ENCODE data around the gene ZNF765.
"Not testable (repeated sequence)": the region's sequence is repeated elsewhere in the genome, so short reads cannot be mapped to it uniquely, and the experiment has no call there.

Gene ZNF765

GRCh38 chr19:53422551-53422950 lies 27.6 kb downstream of the ZNF765 start:
- H3K4me3 ChIP-seq (ENCODE audit: low read depth, low read length): no peak overlapping the region
- H3K36me3 ChIP-seq (ENCODE audit: control insufficient read depth in 2 of 2, insufficient read depth in 1 of 2, low read length in 2 of 2): no peaks in the 10 kb centered on the region
- POLR2A ChIA-PET: no interaction called here
- H3K9me3 ChIP-seq (ENCODE audit: control insufficient read depth, insufficient read depth, low read depth, low read length): no peaks in the 10 kb centered on the region; the same call in 1 of the 2 replicates
- H3K4me1 ChIP-seq (ENCODE audit: control insufficient read depth, insufficient read depth, low read length): no peaks in the 10 kb centered on the region
- CTCF ChIA-PET: interaction anchor here (0.6 kb wide), 1 partner anchor 1335 kb away, joined by 3 read pairs; no protein-coding TSS in a partner anchor
- no peak for TF ChIP-seq ZNF501 (tag by site-specific recombination; IDR thresholded peaks at IDR 0.05)
- no peak for TF ChIP-seq ZNF174 (tag by site-specific recombination; IDR thresholded peaks at IDR 0.05)
- H3K27ac ChIP-seq (ENCODE audit: extremely low read depth, low read depth, low read length): no peak overlapping the region

- H3K4me3 ChIP-seq (ENCODE audit: low read depth, low read length); H3K27ac ChIP-seq (ENCODE audit: extremely low read depth, low read depth, low read length); H3K36me3 ChIP-seq (ENCODE audit: control insufficient read depth in 2 of 2, insufficient read depth in 1 of 2, low read length in 2 of 2); POLR2A ChIA-PET; H3K9me3 ChIP-seq (ENCODE audit: control insufficient read depth, insufficient read depth, low read depth, low read length); H3K4me1 ChIP-seq (ENCODE audit: control insufficient read depth, insufficient read depth, low read length): not testable (repeated sequence)
- CTCF ChIA-PET: interaction anchor here (0.8 kb wide), 1 partner anchor 48 kb away, joined by 4 read pairs; no protein-coding TSS in a partner anchor
Measured at GRCh38 chr19:53423074-53423473, 28.1 kb downstream of the ZNF765 start.

GRCh38 chr19:53423680-53424079 lies 28.7 kb downstream of the ZNF765 start:
- H3K27ac ChIP-seq (ENCODE audit: extremely low read depth, low read depth, low read length); H3K4me1 ChIP-seq (ENCODE audit: control insufficient read depth, insufficient read depth, low read length); POLR2A ChIA-PET: not testable (repeated sequence)

GRCh38 chr19:53424968-53425597 lies 30.1 kb downstream of the ZNF765 start:
- TF ChIP-seq ZNF302 (tag by site-specific recombination; IDR thresholded peaks at IDR 0.05; ENCODE audit: low read depth) (no peak), PATZ1 (tag by site-specific recombination; IDR thresholded peaks at IDR 0.05) (no peak), ZNF792 (tag by site-specific recombination; IDR thresholded peaks at IDR 0.05) (no peak), ZNF629 (tag by site-specific recombination; IDR thresholded peaks at IDR 0.05) (no peak), ZNF155 (tag by site-specific recombination; IDR thresholded peaks at IDR 0.05) (no peak), TRIM28 (IDR thresholded peaks at IDR 0.05; ENCODE audit: borderline replicate concordance, low read length) (no peak), SCRT2 (tag by site-specific recombination; IDR thresholded peaks at IDR 0.05) (peak; percentile 17; the same call in 1 of the 2 replicates), ZBTB7A (tag by site-specific recombination; IDR thresholded peaks at IDR 0.05; ENCODE audit: low read depth) (no peak), ZNF530 (tag by site-specific recombination; IDR thresholded peaks at IDR 0.05; ENCODE audit: low read depth) (no peak), ZNF654 (tag by site-specific recombination; IDR thresholded peaks at IDR 0.05; ENCODE audit: low read depth) (peak; percentile 57), ZSCAN4 (tag by site-specific recombination; IDR thresholded peaks at IDR 0.05) (no peak), ZNF184 (tag by site-specific recombination; IDR thresholded peaks at IDR 0.05) (no peak), HIC1 (tag by site-specific recombination; IDR thresholded peaks at IDR 0.05) (no peak), ZNF544 (tag by site-specific recombination; IDR thresholded peaks at IDR 0.05) (no peak), ZNF362 (tag by site-specific recombination; IDR thresholded peaks at IDR 0.05) (no peak), ZNF48 (tag by site-specific recombination; IDR thresholded peaks at IDR 0.05) (no peak), ZFP37 (tag by site-specific recombination; IDR thresholded peaks at IDR 0.05) (no peak), GFI1B (tag by site-specific recombination; IDR thresholded peaks at IDR 0.05) (no peak), ZNF785 (tag by site-specific recombination; IDR thresholded peaks at IDR 0.05) (0 out of 2 replicates have a peak, but pooled peaks have one; percentile 47), ZNF837 (tag by site-specific recombination; IDR thresholded peaks at IDR 0.05) (no peak)
- CTCF ChIA-PET: interaction anchor here (0.5 to 2.7 kb wide), 23 partner anchors 9 to 904 kb away, joined by 3 to 17 read pairs (median 5); no protein-coding TSS in a partner anchor
- Histone ChIP-seq H3K36me3 (ENCODE audit: control insufficient read depth in 2 of 2, insufficient read depth in 1 of 2, low read length in 2 of 2) (no peaks in the 10 kb centered on the region), H3K4me1 (ENCODE audit: control insufficient read depth, insufficient read depth, low read length) (no peaks in the 10 kb centered on the region), H3K27ac (ENCODE audit: extremely low read depth, low read depth, low read length) (no peak overlapping the region), H3K9me3 (ENCODE audit: control insufficient read depth, insufficient read depth, low read depth, low read length) (no peaks in the 10 kb centered on the region), H3K4me3 (ENCODE audit: low read depth, low read length) (no peak overlapping the region)
- POLR2A ChIA-PET: no interaction called here

More at GRCh38 chr19:53423680-53424079, 28.7 kb downstream of the ZNF765 start:
- not testable (repeated sequence) for H3K4me3 ChIP-seq (ENCODE audit: low read depth, low read length); H3K9me3 ChIP-seq (ENCODE audit: control insufficient read depth, insufficient read depth, low read depth, low read length); H3K36me3 ChIP-seq (ENCODE audit: control insufficient read depth in 2 of 2, insufficient read depth in 1 of 2, low read length in 2 of 2)
- CTCF ChIA-PET: interaction anchor here (0.6 to 2.7 kb wide), 5 partner anchors 14 to 663 kb away, joined by 3 to 17 read pairs (median 3); no protein-coding TSS in a partner anchor

Data from HEK293 (cell line).